Right ventricle myocardium inferior (tissue), 1 donor: ENCODE data around the gene EVL. TPM values are rescaled to one million over a fixed set of nuclear protein-coding genes. Genes with fewer than 3 reads are reported as not detected.
A peak's percentile ranks its signal among the peaks of the same experiment; 100 is the strongest.
"Not testable (repeated sequence)": the region's sequence is repeated elsewhere in the genome, so short reads cannot be mapped to it uniquely, and the experiment has no call there.

ENCODE experiments used
- ATAC-seq: fragments of 200-7000 bp; cut with Tn5 transposase; one replicate; pipeline ENCODE4 v1.9.1; 2020; ENCODE audit warnings: mild to moderate bottlenecking, moderate library complexity
- DNase-seq: peaks from one replicate; pipeline ENCODE4 v3.0.0; 2021; ENCODE audit errors: missing footprints
- intact Hi-C: fragments of 100-400 bp; cut with DNase I; formaldehyde crosslinking; loops from one replicate; pipeline ENCODE4 v1.11.0; 2022
- microRNA-seq: library from miRNA; unstranded; fragments of <30 nt; microRNA quantifications from one replicate; pipeline ENCODE4 v1.2.0, GENCODE V29; 2020
- total RNA-seq: library from RNA; stranded (reverse); fragmentation: NEBNext Ultra II Directional; extraction: Animal tissue kit (Norgen Biotek cat#: 25700); gene quantifications from one replicate; pipeline ENCODE4 v1.2.1, GENCODE V29; 2021
- donor health status: DM: no; HTN: yes; CAD: no; lungs with severe emphysema.

Gene EVL
- total RNA-seq, 1 donor from 2014 or later, result 41.8 TPM

DNA sequence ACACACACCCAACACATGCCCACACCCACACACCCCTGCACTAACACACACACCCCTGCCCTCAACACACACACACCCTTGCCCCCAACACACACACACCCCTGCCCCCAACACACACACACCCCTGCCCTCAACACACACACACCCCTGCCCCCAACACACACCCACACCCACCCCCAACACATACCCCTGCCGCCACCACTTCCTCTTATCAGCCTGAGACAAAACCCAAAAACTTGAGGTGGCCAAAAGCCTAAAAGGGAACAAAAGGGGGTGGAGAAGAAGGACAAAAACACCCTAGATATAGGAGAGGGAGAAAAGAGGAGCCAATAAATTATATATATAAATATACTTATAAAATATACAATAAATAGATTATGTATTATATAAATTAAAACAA is 103.3 kb downstream of the EVL start:
- DNase-seq, result peak; percentile 5
- intact Hi-C loops, result no loop called here
- no peak for ATAC-seq

DNA sequence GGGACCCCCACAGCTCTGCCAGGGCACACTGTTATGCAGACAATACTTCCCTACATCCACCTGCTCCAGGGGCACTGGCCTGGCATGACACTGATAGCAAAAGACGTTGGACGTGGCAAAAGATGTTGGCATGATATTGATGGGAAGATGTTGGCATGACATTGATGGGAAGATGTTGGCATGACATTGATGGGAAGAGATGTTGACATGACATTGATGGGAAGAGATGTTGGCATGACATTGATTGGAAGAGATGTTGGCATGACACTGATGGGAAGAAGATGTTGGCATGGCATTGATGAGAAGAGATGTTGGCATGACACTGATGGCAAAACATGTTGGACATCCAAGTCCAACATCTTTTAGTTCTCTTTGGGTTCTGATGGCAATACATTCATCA is 105.7 kb downstream of the EVL start:
- ATAC-seq (no peak), DNase-seq (peak; percentile 39)
- intact Hi-C loops, result no loop called here

DNA sequence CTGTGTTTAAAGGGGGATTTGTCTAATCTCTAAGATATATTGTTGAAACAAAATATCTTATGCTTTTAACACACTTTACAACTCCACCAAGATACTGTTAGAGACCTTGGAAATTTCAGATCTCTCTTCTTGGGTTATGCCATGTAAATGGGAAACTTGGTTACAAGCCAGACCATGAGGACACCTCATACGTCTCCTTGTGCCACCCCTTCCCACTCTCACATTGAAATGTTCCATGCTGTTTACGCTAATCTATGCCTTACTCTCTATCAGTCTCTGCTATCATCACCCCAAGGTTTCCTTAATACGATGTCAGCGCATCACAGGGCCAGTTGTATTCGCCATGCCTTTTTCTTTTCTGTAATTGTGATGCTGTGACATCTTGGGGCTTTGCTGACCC is 107.6 kb downstream of the EVL start:
- ATAC-seq, result no peak
- intact Hi-C loops, result no loop called here
- DNase-seq, result no peak

DNA sequence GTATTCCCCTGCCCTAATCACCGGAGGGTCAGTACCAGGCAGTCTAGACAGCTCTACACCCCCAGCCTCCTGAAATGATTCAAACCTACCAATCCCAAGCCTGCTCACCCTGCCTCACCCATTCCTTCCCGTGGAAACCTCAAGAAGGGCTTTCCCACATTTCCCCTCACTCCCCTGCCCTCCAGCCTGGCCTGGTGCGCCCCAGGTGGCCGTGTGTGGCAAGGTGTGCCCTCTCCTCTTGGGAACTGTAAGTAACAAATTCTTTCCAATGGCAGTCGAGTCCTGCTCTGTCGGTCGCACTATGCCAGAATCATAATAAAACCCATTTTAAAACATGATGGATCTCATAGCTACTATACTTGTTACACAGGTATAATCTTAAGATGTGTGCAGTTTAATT is 108.1 kb downstream of the EVL start:
- DNase-seq (no peak), ATAC-seq (no peak)
- intact Hi-C loops, result no loop called here

DNA sequence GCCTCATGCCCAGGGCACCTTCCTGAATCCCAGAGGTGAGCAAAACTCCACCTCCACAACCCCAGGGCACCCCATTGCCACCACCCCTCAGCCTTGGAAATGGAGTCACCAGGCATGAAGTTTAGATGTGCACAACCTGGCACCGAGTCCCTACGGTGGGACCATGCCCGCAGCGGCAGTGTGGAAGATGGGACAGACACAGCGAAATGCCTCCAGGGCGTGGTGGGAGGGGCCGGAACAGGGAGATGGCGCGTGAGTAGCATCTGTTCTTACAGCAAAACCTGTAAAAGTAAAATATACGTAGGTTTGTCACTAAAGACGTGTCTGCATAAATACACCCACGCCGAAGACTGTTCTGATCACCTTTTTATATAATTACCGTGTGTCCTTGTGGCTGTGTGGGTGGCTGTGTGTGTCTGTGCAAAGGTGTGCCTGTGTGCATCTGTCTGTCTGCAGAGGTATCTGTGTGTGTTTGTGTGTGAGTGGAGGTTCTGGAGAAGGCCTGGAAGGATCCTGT is 111.6 kb downstream of the EVL start:
- ATAC-seq (no peak), DNase-seq (no peak)
- intact Hi-C loops, result no loop called here

DNA sequence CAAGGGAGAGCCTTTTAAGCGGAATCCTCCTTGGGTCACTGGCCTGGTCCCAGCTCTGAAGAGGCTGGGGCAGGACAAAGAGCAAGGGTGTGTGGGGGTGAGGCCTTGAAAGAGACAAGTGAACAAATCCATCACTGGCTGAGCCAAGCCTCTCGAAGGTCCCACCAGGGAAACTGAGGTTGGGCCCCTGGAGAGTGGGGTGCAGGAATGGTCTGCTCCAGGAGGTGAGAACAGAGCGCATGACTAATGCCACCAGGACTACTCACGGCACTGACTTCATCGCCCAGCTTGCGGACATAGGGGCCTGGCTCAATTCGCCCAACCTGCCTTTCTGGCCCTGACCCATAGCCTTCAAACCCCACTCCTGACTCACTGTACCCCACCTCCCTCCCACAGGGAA is 113.5 kb downstream of the EVL start:
- DNase-seq (no peak), ATAC-seq (no peak)

DNA sequence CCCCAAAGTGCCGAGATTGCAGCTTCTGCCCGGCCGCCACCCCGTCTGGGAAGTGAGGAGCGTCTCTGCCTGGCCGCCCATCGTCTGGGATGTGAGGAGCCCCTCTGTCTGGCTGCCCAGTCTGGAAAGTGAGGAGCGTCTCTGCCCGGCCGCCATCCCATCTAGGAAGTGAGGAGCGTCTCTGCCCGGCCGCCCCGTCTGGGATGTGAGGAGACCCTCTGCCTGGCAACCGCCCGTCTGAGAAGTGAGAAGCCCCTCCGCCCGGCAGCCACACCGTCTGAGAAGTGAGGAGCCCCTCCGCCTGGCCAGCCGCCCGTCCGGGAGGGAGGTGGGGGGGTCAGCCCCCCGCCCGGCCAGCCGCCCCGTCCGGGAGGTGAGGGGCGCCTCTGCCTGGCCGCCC is 115.4 kb downstream of the EVL start:
- DNase-seq, intact Hi-C loops, ATAC-seq: not testable (repeated sequence)

More for the DNA sequence above, 113.5 kb downstream of the EVL start:
- intact Hi-C loops, result no loop called here

DNA sequence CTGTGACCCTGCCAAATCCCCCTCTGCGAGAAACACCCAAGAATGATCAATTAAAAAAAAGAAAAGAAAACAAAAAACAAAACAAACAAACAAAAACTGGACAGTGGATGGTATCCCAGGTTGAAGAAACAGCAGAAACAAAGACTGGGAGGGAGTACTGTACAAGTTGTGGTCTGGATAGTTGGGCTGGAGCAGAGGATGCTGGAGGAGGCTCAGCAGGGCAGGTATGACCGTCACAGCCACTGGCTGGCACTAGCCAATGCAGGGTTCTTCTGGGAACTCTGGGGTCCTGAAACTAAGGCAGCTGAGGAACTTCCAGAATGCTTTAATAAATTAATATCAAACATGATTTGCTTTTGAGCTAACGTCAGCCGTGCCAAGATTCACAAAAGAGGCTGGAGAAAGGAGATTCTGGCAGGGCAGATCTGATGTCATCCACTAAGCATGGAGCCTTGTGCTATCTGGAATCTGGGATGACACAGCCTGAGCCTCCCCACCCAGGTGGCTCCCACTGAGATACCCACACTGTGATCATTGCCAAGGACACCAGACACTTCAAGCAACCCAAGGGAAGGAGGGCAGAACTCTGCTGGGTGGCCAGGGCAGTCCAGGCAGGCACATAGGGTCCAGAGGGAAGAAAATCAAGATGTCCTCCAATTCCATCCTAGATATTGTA is 116.8 kb downstream of the EVL start:
- DNase-seq, ATAC-seq, intact Hi-C loops: not testable (repeated sequence)

DNA sequence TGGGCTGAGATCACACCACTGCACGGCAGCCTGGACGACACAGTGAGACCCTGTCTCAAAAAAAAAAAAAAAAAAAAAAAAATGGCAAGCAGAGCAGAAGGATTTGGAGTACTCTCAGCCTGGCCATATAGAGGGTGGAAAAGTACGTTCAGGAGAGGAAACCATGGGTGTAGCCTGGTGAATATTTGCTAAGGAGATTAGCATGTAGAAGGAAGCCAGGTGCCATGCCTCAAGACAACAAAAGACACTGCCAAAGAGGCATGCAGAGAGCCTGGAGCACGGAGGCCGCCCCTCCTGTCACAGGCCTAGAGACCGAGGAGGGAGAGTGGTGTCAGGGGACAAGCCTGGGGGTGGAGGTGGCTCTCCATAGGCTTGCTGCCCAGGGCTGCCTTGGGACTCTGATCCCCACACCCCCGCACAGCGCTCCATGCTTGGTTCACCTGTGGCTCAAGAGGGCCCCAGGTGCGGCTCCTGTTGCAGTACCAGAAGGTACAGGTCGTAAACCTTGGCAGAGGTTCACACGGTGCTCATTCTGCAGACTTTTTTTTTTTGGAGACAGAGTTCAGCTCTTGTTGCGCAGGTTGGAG is 122.1 kb downstream of the EVL start:
- DNase-seq (no peak), ATAC-seq (no peak)
- intact Hi-C loops, result no loop called here

DNA sequence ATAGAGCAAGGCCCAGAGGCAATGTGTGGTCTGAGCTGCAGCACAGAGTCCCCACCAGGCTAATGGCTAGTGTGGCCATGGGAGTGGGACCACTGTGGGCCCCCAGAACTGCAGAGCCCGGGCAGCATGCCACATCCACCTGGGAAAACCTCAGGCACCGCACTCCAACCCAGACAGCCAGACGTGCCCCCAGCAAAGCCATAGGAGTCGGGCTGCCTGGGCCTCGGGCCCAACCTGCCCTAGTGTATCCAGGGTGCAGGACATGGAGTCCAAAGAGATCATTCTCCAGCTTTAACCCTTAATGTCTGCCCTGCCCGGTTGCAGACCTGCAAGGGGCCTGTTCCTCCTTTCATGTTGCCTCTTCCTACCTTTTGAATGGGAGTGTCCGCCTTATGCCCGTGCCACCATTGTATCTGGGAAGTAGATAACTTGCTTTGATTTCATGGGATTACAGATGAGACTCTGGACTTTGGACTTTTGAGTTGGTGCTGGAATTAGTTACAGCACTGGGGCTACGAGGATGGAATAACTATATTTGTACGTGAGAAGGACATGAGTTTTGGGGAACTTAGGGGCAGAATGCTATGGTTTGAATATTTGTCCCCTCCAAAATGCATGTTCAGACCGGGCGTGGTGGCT is 123.3 kb downstream of the EVL start:
- DNase-seq (no peak), ATAC-seq (no peak)
- intact Hi-C loops, result no loop called here

DNA sequence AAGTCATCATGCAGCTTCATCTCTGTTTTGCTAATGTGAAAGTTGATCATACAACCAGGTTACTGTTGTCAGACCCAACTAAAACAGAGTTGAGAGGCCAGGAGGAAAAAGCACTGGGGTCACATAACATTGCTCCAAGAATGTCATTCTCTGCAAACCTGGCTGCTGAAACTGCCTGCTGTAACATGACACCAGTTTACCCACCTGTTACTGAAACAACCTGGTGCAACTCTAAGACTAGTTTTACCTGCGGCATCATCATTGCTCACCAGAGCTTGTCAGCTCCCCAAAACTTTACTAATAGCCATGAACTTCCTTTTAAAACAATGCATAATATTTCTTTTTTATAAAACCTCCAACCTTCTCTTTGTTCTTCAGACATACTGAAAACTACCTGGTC is 124.9 kb downstream of the EVL start:
- intact Hi-C loops, result loop anchor here (5.0 kb wide), 2 partner anchors 133 to 187 kb away; partner anchors contain the start of gene WDR25
- DNase-seq (no peak), ATAC-seq (no peak)

DNA sequence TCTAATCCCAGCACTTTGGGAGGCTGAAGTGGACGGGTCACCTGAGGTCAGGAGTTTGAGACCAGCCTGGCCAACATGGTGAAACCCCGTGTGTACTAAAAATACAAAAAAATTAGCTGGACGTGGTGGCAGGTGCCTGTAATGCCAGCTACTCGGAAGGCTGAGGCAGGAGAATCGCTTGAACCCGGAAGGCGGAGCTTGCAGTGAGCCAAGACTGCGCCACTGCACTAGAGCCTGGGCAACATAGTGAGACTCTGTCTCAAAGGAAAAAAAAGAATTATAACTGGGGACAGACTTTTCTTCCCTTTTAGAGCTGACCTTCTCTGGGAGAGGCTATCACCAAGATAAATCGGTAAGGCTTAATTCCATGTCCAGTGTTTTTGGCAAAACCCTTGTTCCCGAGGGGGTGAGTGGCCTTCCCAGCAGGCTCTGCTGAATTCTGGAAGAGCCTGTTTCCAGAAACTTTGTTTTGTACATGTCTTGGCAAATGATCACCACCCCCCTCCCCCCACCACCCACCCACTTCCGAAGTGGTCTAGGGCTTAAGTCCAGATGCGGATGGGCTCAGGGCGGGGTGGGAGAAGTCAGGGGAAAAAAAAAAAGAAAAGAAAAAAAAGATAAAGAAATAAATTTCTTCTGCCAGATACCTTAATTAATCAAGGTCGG is 126.5 kb downstream of the EVL start:
- DNase-seq (no peak), ATAC-seq (no peak)
- intact Hi-C loops, result loop anchor here (2.0 to 5.0 kb wide), 5 partner anchors 47 to 209 kb away; partner anchors contain the start of genes WDR25 and YY1

DNA sequence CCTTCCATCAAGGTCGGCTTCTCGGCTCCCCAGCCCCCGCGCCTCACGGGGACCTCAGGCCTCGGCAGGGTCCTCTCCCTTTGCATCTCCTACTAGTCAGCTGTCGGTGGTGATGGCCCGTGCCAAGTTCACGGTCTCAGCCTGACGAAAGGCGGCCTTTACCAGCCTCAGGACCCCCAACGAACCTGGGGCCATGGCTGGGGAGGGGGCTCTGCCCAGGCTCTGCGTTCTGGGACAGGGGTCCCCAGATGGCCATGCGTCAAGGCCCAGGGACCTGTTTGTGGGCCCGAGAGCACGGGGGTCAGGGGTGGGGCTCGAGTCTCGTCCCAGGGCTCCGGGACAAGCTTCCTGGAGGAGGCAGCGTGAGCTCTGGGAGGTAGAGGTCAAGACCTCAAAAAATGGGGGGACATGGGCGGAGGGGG is 127.0 kb downstream of the EVL start:
- intact Hi-C loops, result loop anchor here (2.0 to 5.0 kb wide), 5 partner anchors 47 to 209 kb away; partner anchors contain the start of genes WDR25 and YY1
- ATAC-seq (no peak), DNase-seq (peak; percentile 77)

DNA sequence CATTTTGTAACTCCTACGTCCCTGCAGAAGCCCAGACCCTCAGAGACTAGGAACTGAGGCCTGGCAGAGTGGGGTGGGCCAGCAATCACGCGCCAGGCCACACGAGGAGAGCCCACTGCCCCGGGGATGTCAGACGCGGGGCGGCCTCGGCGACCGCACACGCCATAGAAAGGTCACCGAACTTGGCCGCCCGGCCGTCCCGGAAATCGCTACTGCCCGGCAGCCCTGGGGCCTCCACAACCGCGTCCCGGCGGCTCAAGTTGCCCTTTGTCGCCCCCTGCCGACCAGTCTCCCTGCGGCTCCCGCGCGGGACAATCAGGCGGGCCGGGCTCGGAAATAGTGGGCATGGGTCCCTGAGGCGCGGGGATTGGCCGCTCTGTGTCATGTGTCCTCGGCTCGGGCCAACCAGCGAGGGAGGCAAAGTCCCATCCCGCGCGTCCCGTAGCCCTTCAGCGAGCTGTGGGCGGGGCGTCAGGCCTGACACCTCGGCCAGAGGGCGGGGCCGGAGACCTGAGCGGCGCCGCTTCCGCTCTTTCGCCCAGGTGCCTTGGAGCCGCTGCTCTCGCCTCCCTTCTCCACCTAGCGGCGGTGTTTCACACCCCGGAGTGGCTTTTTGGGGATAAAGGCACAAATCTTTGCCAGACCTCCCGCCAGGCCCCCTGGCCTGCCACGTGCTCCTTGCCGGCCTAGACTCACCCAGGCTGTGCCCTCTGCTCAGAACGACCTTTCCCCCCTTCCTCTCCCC is 127.6 kb downstream of the EVL start:
- DNase-seq (peak; percentile 100), ATAC-seq (peak; percentile 99)
- intact Hi-C loops, result loop anchor here (2.0 to 5.0 kb wide), 5 partner anchors 46 to 210 kb away; partner anchors contain the start of genes WDR25 and YY1

Small RNA genes within 50 kb of the gene (microRNA-seq; reads per million reads assigned to microRNA genes)
- 175 reads per million, percentile 59 among the genes with 10 or more reads in this experiment for gene MIR151B
- gene MIR342, result 718 reads per million, percentile 80 among the genes with 10 or more reads in this experiment

Other genes with a start within 250 kb of the EVL start
- not detected for gene DEGS2, start 94.2 kb downstream of the EVL start, total RNA-seq
- gene YY1, start 173.7 kb downstream of the EVL start, total RNA-seq, result 46.0 TPM
- 18.6 TPM for gene SLC25A29, start 241.0 kb downstream of the EVL start, total RNA-seq